ENCODE results near the gene PCDHA2.
A peak's percentile ranks its signal among the peaks of the same experiment; 100 is the strongest.
"Not testable (repeated sequence)": the region's sequence is repeated elsewhere in the genome, so short reads cannot be mapped to it uniquely, and the experiment has no call there.

The PCDHA2 gene

GRCh38 chr5:140821375-140822280, 27.0 kb downstream of the PCDHA2 start, which contains the start of gene PCDHA5:
TSS of gene PCDHA5 (plus strand) at chr5:140821613.
- no peaks in the 10 kb centered on the region for H3K9me3 ChIP-seq (ENCODE audit: control insufficient read depth, insufficient read depth, low read length)
- no peaks in the 10 kb centered on the region for H3K4me1 ChIP-seq (ENCODE audit: control insufficient read depth, insufficient read depth, low read length)
- peak within 1 kb of the TSS; percentile 49; the same call in 1 of the 2 replicates for H3K4me3 ChIP-seq (ENCODE audit: low read length)
- H3K36me3 ChIP-seq (ENCODE audit: control insufficient read depth, insufficient read depth, low read length), result no peaks in the 10 kb centered on the region
- 100% methylated on average over 2 of the region's 39 CpGs for WGBS (ENCODE audit: insufficient coverage, insufficient read length)
- no peak within 1 kb of the TSS for H3K27ac ChIP-seq (ENCODE audit: low read length)
- no peaks in the 10 kb centered on the region for H3K27me3 ChIP-seq (ENCODE audit: control insufficient read depth, insufficient read depth, low read length)
- DNase-seq (ENCODE audit: low read depth, low spot score), result no peak

- no peak for DNase-seq (ENCODE audit: low read depth, low spot score)
- no peaks in the 10 kb centered on the region for H3K36me3 ChIP-seq (ENCODE audit: control insufficient read depth, insufficient read depth, low read length)
- H3K9me3 ChIP-seq (ENCODE audit: control insufficient read depth, insufficient read depth, low read length), result no peaks in the 10 kb centered on the region
- H3K27ac ChIP-seq (ENCODE audit: low read length), result no peak overlapping the region
- WGBS (ENCODE audit: insufficient coverage, insufficient read length), result no CpG with 5 or more reads among the region's 6 CpGs
- no peak overlapping the region for H3K4me3 ChIP-seq (ENCODE audit: low read length)
- H3K27me3 ChIP-seq (ENCODE audit: control insufficient read depth, insufficient read depth, low read length), result no peaks in the 10 kb centered on the region
- no peaks in the 10 kb centered on the region for H3K4me1 ChIP-seq (ENCODE audit: control insufficient read depth, insufficient read depth, low read length)
Observed at GRCh38 chr5:140822281-140822629, 27.6 kb downstream of the PCDHA2 start.

GRCh38 chr5:140822969-140823368, 28.3 kb downstream of the PCDHA2 start:
- H3K27me3 ChIP-seq (ENCODE audit: control insufficient read depth, insufficient read depth, low read length); H3K9me3 ChIP-seq (ENCODE audit: control insufficient read depth, insufficient read depth, low read length); H3K4me1 ChIP-seq (ENCODE audit: control insufficient read depth, insufficient read depth, low read length); DNase-seq (ENCODE audit: low read depth, low spot score); H3K27ac ChIP-seq (ENCODE audit: low read length); H3K36me3 ChIP-seq (ENCODE audit: control insufficient read depth, insufficient read depth, low read length); H3K4me3 ChIP-seq (ENCODE audit: low read length): not testable (repeated sequence)
- no CpG with 5 or more reads among the region's 48 CpGs for WGBS (ENCODE audit: insufficient coverage, insufficient read length)

- H3K27ac ChIP-seq (ENCODE audit: low read length), result no peak overlapping the region
- H3K9me3 ChIP-seq (ENCODE audit: control insufficient read depth, insufficient read depth, low read length), result no peaks in the 10 kb centered on the region
- no peaks in the 10 kb centered on the region for H3K27me3 ChIP-seq (ENCODE audit: control insufficient read depth, insufficient read depth, low read length)
- no peak for DNase-seq (ENCODE audit: low read depth, low spot score)
- H3K36me3 ChIP-seq (ENCODE audit: control insufficient read depth, insufficient read depth, low read length), result no peaks in the 10 kb centered on the region
- no peak overlapping the region for H3K4me3 ChIP-seq (ENCODE audit: low read length)
- WGBS (ENCODE audit: insufficient coverage, insufficient read length), result no CpG with 5 or more reads among the region's 38 CpGs
- no peaks in the 10 kb centered on the region for H3K4me1 ChIP-seq (ENCODE audit: control insufficient read depth, insufficient read depth, low read length)
Observed at GRCh38 chr5:140823475-140823874, 28.8 kb downstream of the PCDHA2 start.

- H3K4me1 ChIP-seq (ENCODE audit: control insufficient read depth, insufficient read depth, low read length), result no peaks in the 10 kb centered on the region
- no peak within 1 kb of the TSS for H3K27ac ChIP-seq (ENCODE audit: low read length)
- H3K27me3 ChIP-seq (ENCODE audit: control insufficient read depth, insufficient read depth, low read length), result no peaks in the 10 kb centered on the region
- DNase-seq (ENCODE audit: low read depth, low spot score), result no peak
- no CpG with 5 or more reads among the region's 27 CpGs for WGBS (ENCODE audit: insufficient coverage, insufficient read length)
- no peaks in the 10 kb centered on the region for H3K9me3 ChIP-seq (ENCODE audit: control insufficient read depth, insufficient read depth, low read length)
- H3K36me3 ChIP-seq (ENCODE audit: control insufficient read depth, insufficient read depth, low read length), result no peaks in the 10 kb centered on the region
- no peak within 1 kb of the TSS for H3K4me3 ChIP-seq (ENCODE audit: low read length)
Observed at GRCh38 chr5:140827704-140828361, 33.2 kb downstream of the PCDHA2 start, which contains the start of gene PCDHA6. TSS of gene PCDHA6 (plus strand) at chr5:140827960. CDS start at chr5:140828092, 132 bp downstream.

- H3K9me3 ChIP-seq (ENCODE audit: control insufficient read depth, insufficient read depth, low read length), result no peaks in the 10 kb centered on the region
- H3K27ac ChIP-seq (ENCODE audit: low read length), result no peak overlapping the region
- no peaks in the 10 kb centered on the region for H3K27me3 ChIP-seq (ENCODE audit: control insufficient read depth, insufficient read depth, low read length)
- no peaks in the 10 kb centered on the region for H3K36me3 ChIP-seq (ENCODE audit: control insufficient read depth, insufficient read depth, low read length)
- no peak overlapping the region for H3K4me3 ChIP-seq (ENCODE audit: low read length)
- no CpG with 5 or more reads among the region's 18 CpGs for WGBS (ENCODE audit: insufficient coverage, insufficient read length)
- H3K4me1 ChIP-seq (ENCODE audit: control insufficient read depth, insufficient read depth, low read length), result no peaks in the 10 kb centered on the region
- DNase-seq (ENCODE audit: low read depth, low spot score), result no peak
Observed at GRCh38 chr5:140828362-140828737, 33.7 kb downstream of the PCDHA2 start.

GRCh38 chr5:140829511-140830501, 35.2 kb downstream of the PCDHA2 start:
- not testable (repeated sequence) for DNase-seq (ENCODE audit: low read depth, low spot score); H3K9me3 ChIP-seq (ENCODE audit: control insufficient read depth, insufficient read depth, low read length)
- WGBS (ENCODE audit: insufficient coverage, insufficient read length), result no CpG with 5 or more reads among the region's 106 CpGs

GRCh38 chr5:140833993-140834392, 39.3 kb downstream of the PCDHA2 start, which contains the start of gene PCDHA7:
TSS of gene PCDHA7 (plus strand) at chr5:140834269. CDS start at chr5:140834384, 115 bp downstream.
- no peak within 1 kb of the TSS for H3K4me3 ChIP-seq (ENCODE audit: low read length)
- DNase-seq (ENCODE audit: low read depth, low spot score), result no peak

More at GRCh38 chr5:140829511-140830501, 35.2 kb downstream of the PCDHA2 start:
- H3K4me3 ChIP-seq (ENCODE audit: low read length); H3K27ac ChIP-seq (ENCODE audit: low read length); H3K27me3 ChIP-seq (ENCODE audit: control insufficient read depth, insufficient read depth, low read length); H3K4me1 ChIP-seq (ENCODE audit: control insufficient read depth, insufficient read depth, low read length); H3K36me3 ChIP-seq (ENCODE audit: control insufficient read depth, insufficient read depth, low read length): not testable (repeated sequence)

GRCh38 chr5:140834439-140835008, 39.9 kb downstream of the PCDHA2 start:
- not testable (repeated sequence) for H3K27me3 ChIP-seq (ENCODE audit: control insufficient read depth, insufficient read depth, low read length)

More at GRCh38 chr5:140833993-140834392, 39.3 kb downstream of the PCDHA2 start, which contains the start of gene PCDHA7:
- H3K27me3 ChIP-seq (ENCODE audit: control insufficient read depth, insufficient read depth, low read length), result no peaks in the 10 kb centered on the region
- H3K36me3 ChIP-seq (ENCODE audit: control insufficient read depth, insufficient read depth, low read length), result no peaks in the 10 kb centered on the region
- no peaks in the 10 kb centered on the region for H3K9me3 ChIP-seq (ENCODE audit: control insufficient read depth, insufficient read depth, low read length)
- no peak within 1 kb of the TSS for H3K27ac ChIP-seq (ENCODE audit: low read length)
- WGBS (ENCODE audit: insufficient coverage, insufficient read length), result no CpG with 5 or more reads among the region's 8 CpGs
- no peaks in the 10 kb centered on the region for H3K4me1 ChIP-seq (ENCODE audit: control insufficient read depth, insufficient read depth, low read length)

More at GRCh38 chr5:140834439-140835008, 39.9 kb downstream of the PCDHA2 start:
- not testable (repeated sequence) for H3K9me3 ChIP-seq (ENCODE audit: control insufficient read depth, insufficient read depth, low read length); H3K4me3 ChIP-seq (ENCODE audit: low read length); DNase-seq (ENCODE audit: low read depth, low spot score); H3K4me1 ChIP-seq (ENCODE audit: control insufficient read depth, insufficient read depth, low read length); H3K27ac ChIP-seq (ENCODE audit: low read length); H3K36me3 ChIP-seq (ENCODE audit: control insufficient read depth, insufficient read depth, low read length)
- WGBS (ENCODE audit: insufficient coverage, insufficient read length), result no CpG with 5 or more reads among the region's 38 CpGs
